ENCODE measurements around the gene HIPK2. TPM values are rescaled to one million over a fixed set of nuclear protein-coding genes. Genes with fewer than 3 reads are reported as not detected.

Gene HIPK2
- total RNA-seq, 3 donors from 2014 or later (not counting 1 experiment from before 2014, with no cell fraction given), result 127 to 145 (median 144) TPM

GRCh38 chr7:139586286-139586685 is 191.5 kb downstream of the HIPK2 start:
- TF ChIP-seq CTCF (IDR thresholded peaks at IDR 0.05), result no peak
- 100% methylated on average over 2 of the region's 3 CpGs for WGBS (ENCODE audit: insufficient coverage)
- H3K27me3 ChIP-seq (ENCODE audit: control insufficient read depth, insufficient read depth, low read length), result no peaks in the 10 kb centered on the region

GRCh38 chr7:139585042-139585441 is 192.8 kb downstream of the HIPK2 start:
- DNase-seq (no peak), ATAC-seq (no peak)
- H3K4me3 ChIP-seq (ENCODE audit: low read length), result no peak overlapping the region
- Mint-ChIP-seq H3K4me3 (no peak overlapping the region), H3K9me3 (no peaks in the 10 kb centered on the region), H3K27ac (no peak overlapping the region), H3K36me3 (peaks cover 6% of the 10 kb centered on the region), H3K27me3 (ENCODE audit: low read depth in 2 of 2) (no peaks in the 10 kb centered on the region), H3K4me1 (peaks cover 18 to 25% of the 10 kb centered on the region in 2 donors)
- H3K9me3 ChIP-seq (ENCODE audit: control insufficient read depth, insufficient read depth, low read length), result no peaks in the 10 kb centered on the region
- intact Hi-C loops (cut with micrococcal nuclease), result no loop called here
- H3K4me1 ChIP-seq (ENCODE audit: control insufficient read depth, insufficient read depth, low read length), result peaks cover 21% of the 10 kb centered on the region
- H3K36me3 ChIP-seq (ENCODE audit: control insufficient read depth, insufficient read depth, low read length), result peaks cover 52% of the 10 kb centered on the region
- H3K27ac ChIP-seq (ENCODE audit: low read length), result no peak overlapping the region
- TF ChIP-seq CTCF (IDR thresholded peaks at IDR 0.05), result no peak
- 78% methylated on average over 5 of the region's 5 CpGs for WGBS (ENCODE audit: insufficient coverage)
- no peaks in the 10 kb centered on the region for H3K27me3 ChIP-seq (ENCODE audit: control insufficient read depth, insufficient read depth, low read length)

More at GRCh38 chr7:139586286-139586685, 191.5 kb downstream of the HIPK2 start:
- DNase-seq, result no peak
- peaks cover 18 to 29% of the 10 kb centered on the region in 2 donors for H3K4me1 Mint-ChIP-seq
- ATAC-seq, result no peak
- H3K9me3 Mint-ChIP-seq, result no peaks in the 10 kb centered on the region
- no peaks in the 10 kb centered on the region for H3K27me3 Mint-ChIP-seq (ENCODE audit: low read depth in 2 of 2)
- Histone ChIP-seq H3K9me3 (ENCODE audit: control insufficient read depth, insufficient read depth, low read length) (no peaks in the 10 kb centered on the region), H3K4me1 (ENCODE audit: control insufficient read depth, insufficient read depth, low read length) (peaks cover 21% of the 10 kb centered on the region), H3K27ac (ENCODE audit: low read length) (no peak overlapping the region), H3K4me3 (ENCODE audit: low read length) (no peak overlapping the region), H3K36me3 (ENCODE audit: control insufficient read depth, insufficient read depth, low read length) (peaks cover 50% of the 10 kb centered on the region)
- no peak overlapping the region for H3K27ac Mint-ChIP-seq
- intact Hi-C loops (cut with micrococcal nuclease), result no loop called here
- peaks cover 12% of the 10 kb centered on the region for H3K36me3 Mint-ChIP-seq
- no peak overlapping the region for H3K4me3 Mint-ChIP-seq

- no peak overlapping the region for H3K4me3 ChIP-seq (ENCODE audit: low read length)
- Mint-ChIP-seq H3K27ac (no peak overlapping the region), H3K4me3 (no peak overlapping the region), H3K4me1 (peaks cover 18 to 25% of the 10 kb centered on the region in 2 donors), H3K9me3 (no peaks in the 10 kb centered on the region), H3K27me3 (ENCODE audit: low read depth in 2 of 2) (no peaks in the 10 kb centered on the region), H3K36me3 (no peaks in the 10 kb centered on the region)
- peaks cover 21% of the 10 kb centered on the region for H3K4me1 ChIP-seq (ENCODE audit: control insufficient read depth, insufficient read depth, low read length)
- no peak for TF ChIP-seq CTCF (IDR thresholded peaks at IDR 0.05)
- DNase-seq, result no peak
- H3K27me3 ChIP-seq (ENCODE audit: control insufficient read depth, insufficient read depth, low read length), result no peaks in the 10 kb centered on the region
- intact Hi-C loops (cut with micrococcal nuclease), result no loop called here
- no peak overlapping the region for H3K27ac ChIP-seq (ENCODE audit: low read length)
- ATAC-seq, result no peak
- H3K36me3 ChIP-seq (ENCODE audit: control insufficient read depth, insufficient read depth, low read length), result peaks cover 56% of the 10 kb centered on the region
- no peaks in the 10 kb centered on the region for H3K9me3 ChIP-seq (ENCODE audit: control insufficient read depth, insufficient read depth, low read length)
- WGBS (ENCODE audit: insufficient coverage), result 91% methylated on average over 15 of the region's 15 CpGs
Measured at GRCh38 chr7:139583826-139584553, 193.8 kb downstream of the HIPK2 start.

Data from natural killer cell (primary cell).